ENCODE data around the gene RNF135.
"Not testable (repeated sequence)": the region's sequence is repeated elsewhere in the genome, so short reads cannot be mapped to it uniquely, and the experiment has no call there.

The RNF135 gene

DNA sequence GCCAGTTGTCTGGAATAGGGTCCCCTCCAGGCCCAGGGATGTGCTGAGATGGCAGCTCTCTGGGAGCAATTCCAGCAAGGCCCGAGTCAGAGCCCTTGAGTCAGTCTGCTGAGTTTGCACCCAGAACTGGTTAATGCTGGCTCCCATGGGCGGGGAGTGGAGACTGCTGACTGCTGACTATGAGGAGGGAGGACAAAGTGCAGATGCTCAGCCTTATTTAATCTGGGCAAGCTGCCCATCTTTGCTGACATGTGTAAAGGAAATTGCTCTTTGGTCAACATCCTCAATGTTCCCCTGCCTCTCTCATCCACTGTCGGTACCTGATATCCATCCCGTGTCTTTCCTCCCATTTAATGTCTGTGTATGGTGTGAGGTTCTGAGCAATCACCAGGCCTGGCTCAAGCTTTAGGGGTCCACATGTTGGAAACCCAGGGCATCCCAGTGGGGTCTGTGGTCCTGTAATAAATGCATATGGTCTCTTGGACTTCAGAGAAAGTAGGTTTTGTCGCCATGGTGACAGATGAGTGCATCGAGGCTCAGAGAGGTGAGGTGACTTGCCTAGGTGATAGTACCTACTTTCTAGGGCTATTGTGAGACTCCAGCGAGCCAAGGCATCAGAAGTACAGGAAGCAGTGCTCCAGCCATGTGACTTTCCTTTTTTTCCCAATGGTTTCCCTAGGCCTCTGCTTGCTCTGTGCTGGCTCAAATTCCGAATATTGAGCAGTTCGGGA, 20.0 kb upstream of the RNF135 start:
- peak; percentile 79 for DNase-seq
- in situ Hi-C loops (cut with HindIII; ENCODE audit: low pct_ligation_motif_present, low pct_unique_long_range_greater_than_20kb, low sequenced_read_pairs) = no loop called here

- no peak for DNase-seq
- in situ Hi-C loops (cut with HindIII; ENCODE audit: low pct_ligation_motif_present, low pct_unique_long_range_greater_than_20kb, low sequenced_read_pairs) = no loop called here
These were observed 18.0 kb upstream of the RNF135 start for GRCh38 chr17:30952638-30953393.

- in situ Hi-C loops (cut with HindIII; ENCODE audit: low pct_ligation_motif_present, low pct_unique_long_range_greater_than_20kb, low sequenced_read_pairs) = no loop called here
- no peak for DNase-seq
These were observed 16.6 kb upstream of the RNF135 start for GRCh38 chr17:30954046-30954830.

DNA sequence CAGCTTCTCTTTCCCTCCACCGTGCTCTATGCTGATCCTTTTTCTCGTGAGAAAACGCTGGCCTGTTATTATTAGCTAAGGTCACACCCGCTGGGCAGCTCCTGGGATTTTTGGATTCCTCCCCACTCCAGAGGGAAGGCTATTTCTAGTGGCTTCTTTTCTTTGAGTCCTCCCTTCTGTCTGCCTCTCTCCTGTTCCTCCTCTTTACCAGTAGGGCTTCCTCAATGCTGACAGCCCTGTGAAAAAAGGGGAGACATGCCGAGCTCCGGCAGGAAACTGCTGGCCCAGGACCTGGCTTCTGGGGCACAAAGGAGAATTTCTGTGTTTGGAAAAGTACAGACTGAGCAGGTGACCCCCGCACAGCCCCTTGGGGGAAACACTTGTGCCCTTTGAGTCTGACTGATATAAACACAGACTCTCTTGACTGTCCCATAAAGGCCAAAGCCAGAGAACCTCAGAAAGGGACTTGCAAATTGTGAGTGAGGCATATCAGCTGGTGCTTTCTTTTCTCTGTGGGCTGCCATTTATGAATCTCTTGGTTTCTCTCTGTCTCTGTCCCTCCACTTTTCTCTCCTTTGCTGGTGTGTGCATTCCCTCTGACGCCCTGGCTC, 14.0 kb upstream of the RNF135 start:
- DNase-seq = no peak
- in situ Hi-C loops (cut with HindIII; ENCODE audit: low pct_ligation_motif_present, low pct_unique_long_range_greater_than_20kb, low sequenced_read_pairs) = no loop called here

GRCh38 chr17:30957741-30958140, 13.1 kb upstream of the RNF135 start:
- in situ Hi-C loops (cut with HindIII; ENCODE audit: low pct_ligation_motif_present, low pct_unique_long_range_greater_than_20kb, low sequenced_read_pairs) = no loop called here
- DNase-seq = no peak

GRCh38 chr17:30958187-30958586, 12.7 kb upstream of the RNF135 start:
- no peak for DNase-seq

GRCh38 chr17:30961209-30962188, 9.3 kb upstream of the RNF135 start:
- in situ Hi-C loops (cut with HindIII; ENCODE audit: low pct_ligation_motif_present, low pct_unique_long_range_greater_than_20kb, low sequenced_read_pairs) = no loop called here
- DNase-seq = peak; percentile 59

More at GRCh38 chr17:30958187-30958586, 12.7 kb upstream of the RNF135 start:
- in situ Hi-C loops (cut with HindIII; ENCODE audit: low pct_ligation_motif_present, low pct_unique_long_range_greater_than_20kb, low sequenced_read_pairs) = no loop called here

GRCh38 chr17:30964312-30964711, 6.5 kb upstream of the RNF135 start:
- in situ Hi-C loops (cut with HindIII; ENCODE audit: low pct_ligation_motif_present, low pct_unique_long_range_greater_than_20kb, low sequenced_read_pairs); DNase-seq: not testable (repeated sequence)

- DNase-seq = no peak
- in situ Hi-C loops (cut with HindIII; ENCODE audit: low pct_ligation_motif_present, low pct_unique_long_range_greater_than_20kb, low sequenced_read_pairs) = no loop called here
These were observed 6.0 kb upstream of the RNF135 start for GRCh38 chr17:30964876-30965275.

GRCh38 chr17:30965686-30966085, 5.2 kb upstream of the RNF135 start:
- in situ Hi-C loops (cut with HindIII; ENCODE audit: low pct_ligation_motif_present, low pct_unique_long_range_greater_than_20kb, low sequenced_read_pairs) = no loop called here
- no peak for DNase-seq

- in situ Hi-C loops (cut with HindIII; ENCODE audit: low pct_ligation_motif_present, low pct_unique_long_range_greater_than_20kb, low sequenced_read_pairs); DNase-seq: not testable (repeated sequence)
These were observed 2.9 kb upstream of the RNF135 start for GRCh38 chr17:30967911-30968310.

GRCh38 chr17:30969989-30970830, 629 bp upstream of the RNF135 start:
- in situ Hi-C loops (cut with HindIII; ENCODE audit: low pct_ligation_motif_present, low pct_unique_long_range_greater_than_20kb, low sequenced_read_pairs) = no loop called here
- peak; percentile 29 for DNase-seq

GRCh38 chr17:30975042-30975820, 4.4 kb downstream of the RNF135 start:
- DNase-seq = no peak
- in situ Hi-C loops (cut with HindIII; ENCODE audit: low pct_ligation_motif_present, low pct_unique_long_range_greater_than_20kb, low sequenced_read_pairs) = no loop called here

DNA sequence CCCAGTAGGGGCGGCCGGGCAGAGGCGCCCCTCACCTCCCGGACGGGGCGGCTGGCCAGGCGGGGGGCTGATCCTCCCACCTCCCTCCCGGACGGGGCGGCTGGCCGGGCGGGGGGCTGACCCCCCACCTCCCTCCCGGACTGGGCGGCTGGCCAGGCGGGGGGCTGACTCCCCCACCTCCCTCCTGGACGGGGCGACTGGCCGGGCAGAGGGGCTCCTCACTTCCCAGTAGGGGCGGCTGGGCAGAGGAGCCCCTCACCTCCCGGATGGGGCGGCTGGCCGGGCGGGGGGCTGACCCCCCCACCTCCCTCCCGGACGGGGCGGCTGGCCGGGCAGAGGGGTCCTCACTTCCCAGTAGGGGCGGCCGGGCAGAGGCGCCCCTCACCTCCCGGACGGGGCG, 9.1 kb downstream of the RNF135 start:
- in situ Hi-C loops (cut with HindIII; ENCODE audit: low pct_ligation_motif_present, low pct_unique_long_range_greater_than_20kb, low sequenced_read_pairs) = not testable (repeated sequence)

GRCh38 chr17:30981531-30982519, 11.0 kb downstream of the RNF135 start:
- in situ Hi-C loops (cut with HindIII; ENCODE audit: low pct_ligation_motif_present, low pct_unique_long_range_greater_than_20kb, low sequenced_read_pairs) = no loop called here
- no peak for DNase-seq

More for the DNA sequence above, 9.1 kb downstream of the RNF135 start:
- not testable (repeated sequence) for DNase-seq

Measured in ACHN (cell line).